ENCODE measurements around the gene TBC1D16. TPM values are rescaled to one million over a fixed set of nuclear protein-coding genes. Genes with fewer than 3 reads are reported as not detected.

TBC1D16 gene
- total RNA-seq, 1 experiment from 2014 or later: 55.4 TPM

- H3K4me1 ChIP-seq: no peaks in the 10 kb centered on the region
- no TSS peak for BruUV-seq (replicated peaks)
- TF ChIP-seq CTCF (IDR thresholded peaks at IDR 0.05; ENCODE audit: insufficient read depth in 1 of 2, low read depth in 1 of 2, low read length in 1 of 2, severe bottlenecking in 1 of 2, unreplicated experiment in 1 of 2): no peak
- no peaks in the 10 kb centered on the region for H3K9me3 Mint-ChIP-seq (ENCODE audit: unreplicated experiment)
- H3K9me3 ChIP-seq: peaks cover 5% of the 10 kb centered on the region; the same call in 1 of the 2 replicates
- ChIA-PET CTCF (interaction anchor here (1.2 kb wide), 1 partner anchor 50 kb away, joined by 3 read pairs; no protein-coding TSS in a partner anchor), POLR2A (interaction anchor here (0.5 kb wide), 1 partner anchor 51 kb away, joined by 3 read pairs; no protein-coding TSS in a partner anchor)
- no peak for DNase-seq
- intact Hi-C loops (cut with micrococcal nuclease; ENCODE audit: unreplicated experiment): no loop called here
- H3K4me3 Mint-ChIP-seq (ENCODE audit: unreplicated experiment): no peak overlapping the region
- peaks cover 10% of the 10 kb centered on the region for H3K4me1 Mint-ChIP-seq (ENCODE audit: low read depth, unreplicated experiment)
- peaks cover 5% of the 10 kb centered on the region for H3K36me3 Mint-ChIP-seq (ENCODE audit: insufficient read depth, unreplicated experiment)
- no peaks in the 10 kb centered on the region for H3K36me3 ChIP-seq (ENCODE audit: control insufficient read depth, insufficient read depth, low read length)
- no peaks in the 10 kb centered on the region for H3K27me3 Mint-ChIP-seq (ENCODE audit: insufficient read depth, unreplicated experiment)
- no peaks in the 10 kb centered on the region; the same call in 1 of the 2 replicates for H3K27me3 ChIP-seq (replicated peaks; ENCODE audit: control insufficient read depth, insufficient read depth, low read length)
- H3K27ac Mint-ChIP-seq (ENCODE audit: unreplicated experiment): no peak overlapping the region
- H3K4me3 ChIP-seq (ENCODE audit: low read depth, low read length): no peak overlapping the region
Observed at GRCh38 chr17:79891113-79891730, 144.4 kb downstream of the TBC1D16 start.

GRCh38 chr17:79890706-79891105 lies 145.0 kb downstream of the TBC1D16 start:
- ChIA-PET POLR2A (no interaction called here), CTCF (interaction anchor here (0.5 to 1.2 kb wide), 2 partner anchors 49 to 51 kb away, joined by 3 read pairs; partner anchors contain the start of gene CBX4)
- no TSS peak for BruUV-seq (replicated peaks)
- H3K4me1 Mint-ChIP-seq (ENCODE audit: low read depth, unreplicated experiment): peaks cover 12% of the 10 kb centered on the region
- H3K4me3 Mint-ChIP-seq (ENCODE audit: unreplicated experiment): no peak overlapping the region
- no peaks in the 10 kb centered on the region for H3K4me1 ChIP-seq
- intact Hi-C loops (cut with micrococcal nuclease; ENCODE audit: unreplicated experiment): no loop called here
- H3K9me3 Mint-ChIP-seq (ENCODE audit: unreplicated experiment): no peaks in the 10 kb centered on the region
- H3K36me3 ChIP-seq (ENCODE audit: control insufficient read depth, insufficient read depth, low read length): no peaks in the 10 kb centered on the region
- H3K9me3 ChIP-seq: peaks cover 5% of the 10 kb centered on the region; the same call in 1 of the 2 replicates
- no peak overlapping the region for H3K4me3 ChIP-seq (ENCODE audit: low read depth, low read length)
- H3K36me3 Mint-ChIP-seq (ENCODE audit: insufficient read depth, unreplicated experiment): peaks cover 5% of the 10 kb centered on the region
- no peak overlapping the region for H3K27ac Mint-ChIP-seq (ENCODE audit: unreplicated experiment)
- no peaks in the 10 kb centered on the region; the same call in 1 of the 2 replicates for H3K27me3 ChIP-seq (replicated peaks; ENCODE audit: control insufficient read depth, insufficient read depth, low read length)
- H3K27me3 Mint-ChIP-seq (ENCODE audit: insufficient read depth, unreplicated experiment): no peaks in the 10 kb centered on the region
- no peak for TF ChIP-seq CTCF (IDR thresholded peaks at IDR 0.05; ENCODE audit: insufficient read depth in 1 of 2, low read depth in 1 of 2, low read length in 1 of 2, severe bottlenecking in 1 of 2, unreplicated experiment in 1 of 2)
- DNase-seq: no peak

- H3K27me3 Mint-ChIP-seq (ENCODE audit: insufficient read depth, unreplicated experiment): no peaks in the 10 kb centered on the region
- Histone ChIP-seq H3K36me3 (ENCODE audit: control insufficient read depth, insufficient read depth, low read length) (no peaks in the 10 kb centered on the region), H3K4me3 (ENCODE audit: low read depth, low read length) (no peak overlapping the region), H3K9me3 (no peaks in the 10 kb centered on the region), H3K27me3 (replicated peaks; ENCODE audit: control insufficient read depth, insufficient read depth, low read length) (no peaks in the 10 kb centered on the region; the same call in 1 of the 2 replicates), H3K4me1 (no peaks in the 10 kb centered on the region)
- ChIA-PET POLR2A (interaction anchor here (0.5 kb wide), 1 partner anchor 48 kb away, joined by 4 read pairs; no protein-coding TSS in a partner anchor), CTCF (interaction anchor here (0.6 kb wide), 1 partner anchor 146 kb away, joined by 5 read pairs; no protein-coding TSS in a partner anchor)
- H3K4me1 Mint-ChIP-seq (ENCODE audit: low read depth, unreplicated experiment): peaks cover 12% of the 10 kb centered on the region
- no peak for DNase-seq
- no peak for TF ChIP-seq CTCF (IDR thresholded peaks at IDR 0.05; ENCODE audit: insufficient read depth in 1 of 2, low read depth in 1 of 2, low read length in 1 of 2, severe bottlenecking in 1 of 2, unreplicated experiment in 1 of 2)
- H3K27ac Mint-ChIP-seq (ENCODE audit: unreplicated experiment): no peak overlapping the region
- H3K9me3 Mint-ChIP-seq (ENCODE audit: unreplicated experiment): no peaks in the 10 kb centered on the region
- no peak overlapping the region for H3K4me3 Mint-ChIP-seq (ENCODE audit: unreplicated experiment)
- BruUV-seq (replicated peaks): no TSS peak
- peaks cover 5% of the 10 kb centered on the region for H3K36me3 Mint-ChIP-seq (ENCODE audit: insufficient read depth, unreplicated experiment)
- intact Hi-C loops (cut with micrococcal nuclease; ENCODE audit: unreplicated experiment): no loop called here
Observed at GRCh38 chr17:79888811-79889634, 146.6 kb downstream of the TBC1D16 start.
